Activated naive CD4-positive, alpha-beta T cell treated with anti-CD3 and anti-CD28 coated beads, Interleukin-2, amount 50 U/mL, for 24 hours (primary cell): ENCODE results near the gene KLHDC4.

Source experiments
- H3K27ac Mint-ChIP-seq: one replicate; pipeline ENCODE4 v1.8.0; 2021; ENCODE audit warnings: mild to moderate bottlenecking, mixed read lengths
- H3K27me3 Mint-ChIP-seq: one replicate; pipeline ENCODE4 v1.8.0; 2021; ENCODE audit warnings: mixed read lengths
- H3K36me3 Mint-ChIP-seq: one replicate; pipeline ENCODE4 v1.8.0; 2021; ENCODE audit warnings: mixed read lengths
- H3K4me1 Mint-ChIP-seq: one replicate; pipeline ENCODE4 v1.8.0; 2021; ENCODE audit warnings: mixed read lengths
- H3K4me3 Mint-ChIP-seq: one replicate; pipeline ENCODE4 v1.8.0; 2021; ENCODE audit warnings: mild to moderate bottlenecking, mixed read lengths
- H3K9me3 Mint-ChIP-seq: one replicate; pipeline ENCODE4 v1.8.0; 2021; ENCODE audit warnings: mixed read lengths

Gene KLHDC4

GRCh38 chr16:87658564-87659225 lies 107.1 kb downstream of the KLHDC4 start:
- H3K4me3 Mint-ChIP-seq, result no peak overlapping the region
- no peaks in the 10 kb centered on the region for H3K4me1 Mint-ChIP-seq
- H3K27me3 Mint-ChIP-seq, result peaks cover 4% of the 10 kb centered on the region
- no peak overlapping the region for H3K27ac Mint-ChIP-seq
- no peaks in the 10 kb centered on the region for H3K36me3 Mint-ChIP-seq
- no peaks in the 10 kb centered on the region for H3K9me3 Mint-ChIP-seq
